GM18870 (cell line): ENCODE data around the gene ETDC.
"Not testable (repeated sequence)": the region's sequence is repeated elsewhere in the genome, so short reads cannot be mapped to it uniquely, and the experiment has no call there.

Experiments
- ATAC-seq: cut with Tn5 transposase; IDR thresholded peaks from one replicate; pipeline ENCODE4 v1.9.1; 2021; ENCODE audit warnings: moderate library complexity; ENCODE audit not compliant: unreplicated experiment

ETDC gene

DNA sequence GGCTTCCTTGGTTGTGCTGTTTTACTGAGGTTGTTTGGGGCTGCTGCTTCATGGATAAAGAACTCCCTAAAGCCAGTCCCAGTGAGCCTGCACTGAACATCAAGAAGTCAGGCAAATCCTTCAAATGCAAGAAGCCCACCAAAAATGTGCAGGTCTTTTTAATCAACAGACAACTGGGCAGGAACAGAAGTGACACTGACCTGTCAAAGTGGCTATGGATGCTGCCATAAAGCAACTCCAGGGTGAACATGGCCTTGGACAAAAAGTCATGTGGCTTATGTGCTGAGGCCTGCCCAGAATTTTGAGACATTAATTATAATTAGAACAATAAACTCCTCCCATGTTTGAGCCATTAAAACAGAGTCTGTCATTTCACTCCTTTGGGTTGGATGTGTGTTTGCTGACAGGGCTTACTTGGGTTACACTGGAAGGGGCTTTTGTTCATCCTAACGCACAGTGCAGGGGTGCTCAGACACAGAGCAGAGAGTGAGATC, at the start of gene ETDC:
TSS of gene ETDC (plus strand) at position 51 of the 494 bp plus-strand sequence. CDS start at position 51, 0 bp downstream.
- ATAC-seq, result no peak

DNA sequence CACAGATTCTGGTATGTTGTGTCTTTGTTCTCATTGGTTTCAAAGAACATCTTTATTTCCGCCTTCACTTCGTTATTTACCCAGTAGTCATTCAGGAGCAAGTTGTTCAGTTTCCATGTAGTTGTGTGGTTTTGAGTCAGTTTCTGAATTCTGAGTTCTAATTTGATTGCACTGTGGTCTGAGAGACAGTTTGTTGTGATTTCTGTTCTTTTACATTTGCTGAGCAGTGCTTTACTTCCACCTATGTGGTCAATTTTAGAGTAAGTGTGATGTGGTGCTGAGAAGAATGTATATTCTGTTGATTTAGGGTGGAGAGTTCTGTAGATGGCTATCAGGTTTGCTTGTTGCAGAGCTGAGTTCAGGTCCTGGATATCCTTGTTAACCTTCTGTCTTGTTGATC, 48.3 kb upstream of the ETDC start:
- ATAC-seq, result not testable (repeated sequence)

DNA sequence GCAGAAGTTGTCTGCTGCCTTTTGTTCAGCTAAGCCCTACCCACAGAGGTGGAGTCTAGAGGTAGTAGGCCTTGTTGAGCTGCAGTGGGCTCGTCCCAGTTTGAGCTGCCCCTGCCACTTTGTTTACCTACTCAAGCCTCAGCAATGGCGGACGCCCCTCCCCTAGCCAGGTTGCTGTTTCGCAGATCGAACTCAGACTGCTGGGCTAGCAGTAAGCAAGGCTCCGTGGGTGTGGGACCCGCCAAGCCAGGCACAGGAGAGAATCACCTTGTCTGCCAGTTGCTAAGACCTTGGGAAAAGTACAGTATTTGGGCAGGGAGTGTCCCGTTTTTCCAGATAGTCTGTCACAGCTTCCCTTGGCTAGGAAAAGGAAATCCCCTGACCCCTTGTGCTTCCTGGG, 45.9 kb upstream of the ETDC start:
- ATAC-seq, result not testable (repeated sequence)

DNA sequence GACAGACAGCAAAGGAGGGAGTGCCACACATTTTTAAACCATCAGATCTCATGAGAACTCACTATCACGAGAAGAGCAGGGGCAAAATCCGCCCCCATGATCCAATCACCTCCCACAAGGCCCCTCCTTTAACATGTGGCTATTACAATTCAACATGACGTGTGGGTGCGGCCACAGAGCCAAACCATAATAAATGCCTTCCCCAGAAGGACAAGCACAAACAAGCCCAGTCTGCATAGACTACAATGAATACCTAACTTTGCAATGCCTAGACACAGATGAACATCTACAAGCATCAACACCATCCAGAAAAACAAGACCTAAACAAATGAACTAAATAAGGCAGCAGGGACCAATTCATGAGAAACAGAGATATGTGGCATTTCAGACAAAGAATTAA, 45.1 kb upstream of the ETDC start:
- ATAC-seq, result no peak

DNA sequence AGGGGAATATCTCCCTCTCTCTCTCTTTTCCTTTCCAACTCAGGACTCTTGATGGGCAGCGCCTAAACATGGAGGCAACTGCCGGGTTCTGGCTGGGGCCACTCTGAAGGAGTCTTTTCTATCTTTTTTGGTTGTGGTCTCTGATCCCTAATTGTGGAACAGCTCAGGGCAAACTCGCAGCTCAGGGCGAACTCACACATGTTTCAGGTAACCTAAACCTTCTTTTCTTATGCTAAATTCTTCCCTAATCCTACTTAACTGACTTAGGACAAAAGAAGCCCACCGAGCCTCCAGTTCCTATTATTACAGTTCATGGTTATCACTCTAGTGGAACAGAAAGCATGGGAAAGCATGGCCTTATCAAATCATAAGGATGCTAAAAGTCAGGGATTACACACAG, 36.1 kb upstream of the ETDC start:
- no peak for ATAC-seq

DNA sequence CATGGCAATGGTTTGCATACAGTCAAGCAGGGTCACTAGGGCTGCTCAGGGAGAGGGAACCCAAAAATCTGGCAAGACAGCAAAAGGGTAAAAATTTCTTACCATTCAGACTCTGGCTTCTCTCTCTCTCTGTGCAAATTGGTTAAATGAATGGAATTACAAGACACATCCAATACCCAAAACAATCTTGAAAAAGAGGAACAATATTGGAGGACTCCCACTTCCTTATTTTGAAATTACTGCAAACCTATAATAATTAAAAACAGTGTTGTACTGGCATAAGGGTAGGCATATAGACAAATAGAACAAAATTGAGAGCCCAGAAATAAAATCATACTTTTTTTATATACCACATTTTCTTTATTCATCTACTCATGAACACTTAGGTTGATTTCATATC, 33.3 kb upstream of the ETDC start:
- ATAC-seq, result no peak

DNA sequence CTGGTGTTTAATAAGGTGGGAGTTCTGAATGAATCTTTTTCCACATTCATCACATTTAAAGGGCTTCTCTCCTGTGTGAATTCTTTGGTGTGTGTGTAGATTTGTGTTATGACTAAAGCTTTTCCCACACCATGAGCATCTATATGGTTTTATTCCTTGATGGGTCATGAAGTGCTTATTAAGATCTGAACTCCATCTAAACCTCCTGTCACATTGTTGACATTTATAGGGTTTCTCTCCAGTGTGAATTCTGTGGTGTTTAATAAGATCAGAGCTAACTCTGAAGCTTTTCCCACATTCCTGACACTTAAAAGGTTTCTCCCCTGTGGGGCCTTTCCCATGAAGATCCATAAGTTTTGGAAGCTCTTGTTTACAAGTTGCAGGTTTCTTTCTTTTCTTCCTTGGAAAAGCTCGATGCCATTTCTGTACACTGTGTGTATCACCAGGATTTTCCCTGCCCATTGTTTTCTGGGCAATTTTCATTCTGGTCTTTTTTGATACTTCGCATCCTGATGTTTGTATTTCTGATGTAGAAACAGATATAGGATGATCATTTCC, 21.9 kb upstream of the ETDC start:
- no peak for ATAC-seq

DNA sequence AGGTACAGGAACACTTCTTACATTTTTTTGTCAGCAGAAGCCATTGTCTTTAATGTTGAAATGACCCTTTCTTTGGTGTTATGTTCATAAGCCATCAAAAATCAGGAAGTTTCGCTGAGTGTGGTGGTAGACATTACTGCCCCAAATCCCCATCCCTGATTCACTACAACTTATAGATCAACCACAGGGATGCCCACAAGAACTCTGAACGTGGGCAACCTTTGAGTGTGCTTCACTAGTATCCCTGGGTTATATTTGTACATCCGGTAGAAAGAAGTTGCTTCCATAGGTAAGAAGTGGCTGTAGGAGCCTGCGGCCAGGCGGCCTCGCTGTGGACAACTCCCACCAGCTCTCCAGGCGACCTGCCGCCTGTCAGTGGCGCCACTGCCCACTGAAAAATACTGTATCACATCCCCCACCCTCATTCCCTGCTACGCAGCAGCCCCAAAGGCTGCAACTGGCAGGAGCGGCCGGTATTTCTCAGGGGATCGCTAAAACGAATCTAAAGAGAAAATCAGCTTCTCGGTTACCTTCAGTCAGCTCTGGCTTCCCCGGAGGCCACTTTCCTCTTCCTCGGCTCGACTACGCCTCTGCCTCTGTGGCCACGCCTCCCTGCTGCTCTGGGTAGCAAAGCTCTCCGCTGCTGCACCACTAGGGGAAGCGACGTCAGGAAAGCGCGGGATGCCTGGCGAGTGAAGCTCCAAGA, 13.9 kb upstream of the ETDC start:
- peak; percentile 88 for ATAC-seq

DNA sequence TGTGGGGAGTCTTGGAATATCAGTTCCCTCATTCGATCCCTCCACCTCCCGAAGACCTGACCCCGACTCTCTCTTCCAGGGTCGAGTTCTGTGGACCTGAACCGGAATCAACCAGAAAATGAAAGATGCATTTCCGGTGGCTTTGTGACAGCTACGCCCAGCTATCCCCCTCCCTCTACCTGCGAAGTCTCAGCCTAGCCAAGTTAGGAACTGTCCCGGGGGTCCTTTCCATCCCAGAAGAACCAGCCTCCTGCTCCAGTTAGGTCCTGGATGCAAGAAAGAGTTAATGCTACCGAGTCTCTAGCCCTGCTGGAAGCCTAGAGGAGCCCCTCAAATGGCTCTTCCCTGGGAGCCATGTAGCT, 13.4 kb upstream of the ETDC start:
- ATAC-seq, result peak; percentile 34

DNA sequence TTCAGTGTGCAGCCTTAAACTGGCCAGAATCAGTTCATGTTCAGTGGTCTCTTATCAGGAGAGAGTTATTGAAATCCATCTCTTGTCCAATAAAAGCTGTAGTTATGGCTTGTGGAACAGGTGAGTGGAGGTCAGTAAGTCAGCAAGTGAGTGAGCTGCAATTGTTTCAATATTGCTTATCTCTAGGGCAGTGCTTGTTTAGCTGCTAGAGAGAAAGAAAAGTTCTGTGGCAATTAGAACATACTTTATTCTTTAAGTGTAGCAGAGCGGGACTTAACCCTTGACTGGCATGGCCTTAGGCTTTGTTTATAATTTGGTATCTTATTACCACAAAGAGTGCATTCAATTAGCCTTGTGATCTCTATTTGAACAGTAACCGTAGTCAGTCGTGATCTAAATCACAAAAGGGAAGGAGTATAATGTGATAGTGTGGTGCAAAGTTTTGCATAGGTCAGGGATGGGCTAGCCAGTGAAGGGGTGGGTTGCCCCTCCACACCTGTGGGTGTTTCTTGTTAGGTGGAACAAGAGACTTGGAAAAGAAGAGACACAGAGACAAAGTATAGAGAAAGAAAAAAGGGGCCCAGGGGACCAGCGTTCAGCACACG, 6.9 kb upstream of the ETDC start:
- ATAC-seq, result no peak

DNA sequence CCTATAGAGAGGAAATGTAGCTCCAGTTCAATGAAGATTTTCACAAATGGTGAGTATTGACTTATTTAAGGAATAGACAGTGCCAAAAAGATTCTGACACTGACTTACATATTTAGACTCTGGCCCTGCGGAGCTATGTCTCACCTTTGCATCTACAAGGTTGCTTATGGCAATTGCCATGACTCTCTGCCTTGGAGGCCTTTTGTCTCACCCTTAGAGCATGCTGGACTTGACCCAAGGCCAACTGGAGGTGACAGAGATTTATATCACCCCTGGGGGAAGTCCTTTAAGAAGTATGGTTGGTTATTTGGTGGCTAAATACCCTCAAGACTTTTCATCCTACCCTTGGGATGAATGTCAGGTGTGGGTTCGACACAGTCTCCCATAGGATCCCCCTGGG, 4.5 kb upstream of the ETDC start:
- ATAC-seq, result no peak

DNA sequence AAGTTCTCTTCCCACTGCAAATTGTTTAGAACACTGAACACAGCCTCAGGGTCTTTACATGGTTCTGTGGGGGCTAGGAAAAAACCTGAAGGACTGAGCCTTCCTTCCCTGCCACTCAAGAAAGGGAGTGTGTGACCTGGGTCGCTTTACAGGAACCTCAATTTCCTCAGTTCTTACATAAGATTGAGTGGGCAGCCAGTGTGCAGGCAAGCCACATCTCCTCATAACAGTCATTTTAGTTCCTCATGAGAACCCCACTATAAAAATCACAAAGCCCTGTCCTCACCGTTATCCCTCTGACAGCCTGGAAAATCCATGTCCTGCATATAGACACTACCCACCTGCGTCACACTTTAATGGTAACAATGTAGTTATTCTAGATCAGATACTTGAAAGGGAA, 2.1 kb upstream of the ETDC start:
- ATAC-seq, result no peak

DNA sequence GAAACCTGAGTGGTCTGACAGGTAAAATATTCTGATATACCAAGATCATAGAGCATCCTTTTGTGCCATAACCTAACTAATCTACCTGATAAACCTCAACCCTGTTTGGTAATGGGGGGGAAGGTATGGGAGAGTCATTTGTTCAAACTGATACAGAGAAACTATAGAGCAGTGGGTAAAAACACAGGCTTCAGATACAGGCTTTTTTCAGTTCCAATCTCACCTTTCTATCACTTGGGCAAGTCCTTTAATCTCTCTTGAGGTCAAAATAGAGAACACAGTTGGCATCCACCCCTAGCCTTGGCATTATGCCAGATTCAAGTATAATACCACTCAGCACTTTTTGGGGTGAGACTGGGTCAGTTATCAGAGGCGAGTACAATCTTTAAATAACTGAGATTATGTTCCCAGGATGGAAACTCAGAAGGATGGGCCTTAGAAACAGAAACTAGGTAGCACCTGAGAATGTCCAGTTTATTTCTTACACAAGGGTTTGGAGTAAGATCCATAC, 880 bp upstream of the ETDC start:
- ATAC-seq, result no peak

DNA sequence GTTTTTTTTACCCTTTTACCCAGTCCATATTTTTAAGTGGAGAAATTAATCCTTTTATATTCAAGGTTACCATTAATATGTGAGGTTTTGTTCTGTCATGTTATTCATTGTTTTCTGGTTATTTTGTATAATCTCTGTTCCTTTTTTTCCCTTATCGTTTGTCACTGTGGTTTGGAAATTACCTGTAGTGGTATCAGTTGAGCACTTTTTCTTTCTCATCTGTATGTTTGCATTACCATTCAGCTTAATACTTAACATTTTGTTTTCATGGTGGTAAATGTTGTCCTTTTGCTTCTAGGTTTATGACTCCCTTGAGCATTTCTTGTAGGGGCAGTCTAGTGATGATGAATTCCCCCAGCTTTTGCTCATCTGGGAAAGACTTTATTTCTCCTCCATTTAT, 6.6 kb downstream of the ETDC start:
- ATAC-seq, result peak; percentile 72

DNA sequence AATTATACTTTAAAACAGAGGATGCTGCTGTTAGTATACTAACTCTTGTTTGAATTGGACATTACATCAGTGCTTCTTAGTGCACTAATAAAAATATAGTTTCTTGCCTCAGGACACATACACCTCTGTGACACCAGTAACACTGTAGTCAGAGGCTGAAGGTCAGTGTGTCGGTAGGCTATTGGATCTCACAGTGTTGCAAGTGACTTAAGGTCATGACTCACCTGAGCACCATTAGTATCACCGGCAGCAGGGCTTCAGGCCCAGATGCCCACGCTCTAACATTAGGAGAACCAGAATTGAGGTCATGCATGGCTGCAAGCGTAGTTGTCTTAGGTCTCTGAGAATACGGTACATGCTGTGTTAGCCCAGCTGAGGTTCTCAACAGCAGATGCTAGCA, 15.2 kb downstream of the ETDC start:
- no peak for ATAC-seq

DNA sequence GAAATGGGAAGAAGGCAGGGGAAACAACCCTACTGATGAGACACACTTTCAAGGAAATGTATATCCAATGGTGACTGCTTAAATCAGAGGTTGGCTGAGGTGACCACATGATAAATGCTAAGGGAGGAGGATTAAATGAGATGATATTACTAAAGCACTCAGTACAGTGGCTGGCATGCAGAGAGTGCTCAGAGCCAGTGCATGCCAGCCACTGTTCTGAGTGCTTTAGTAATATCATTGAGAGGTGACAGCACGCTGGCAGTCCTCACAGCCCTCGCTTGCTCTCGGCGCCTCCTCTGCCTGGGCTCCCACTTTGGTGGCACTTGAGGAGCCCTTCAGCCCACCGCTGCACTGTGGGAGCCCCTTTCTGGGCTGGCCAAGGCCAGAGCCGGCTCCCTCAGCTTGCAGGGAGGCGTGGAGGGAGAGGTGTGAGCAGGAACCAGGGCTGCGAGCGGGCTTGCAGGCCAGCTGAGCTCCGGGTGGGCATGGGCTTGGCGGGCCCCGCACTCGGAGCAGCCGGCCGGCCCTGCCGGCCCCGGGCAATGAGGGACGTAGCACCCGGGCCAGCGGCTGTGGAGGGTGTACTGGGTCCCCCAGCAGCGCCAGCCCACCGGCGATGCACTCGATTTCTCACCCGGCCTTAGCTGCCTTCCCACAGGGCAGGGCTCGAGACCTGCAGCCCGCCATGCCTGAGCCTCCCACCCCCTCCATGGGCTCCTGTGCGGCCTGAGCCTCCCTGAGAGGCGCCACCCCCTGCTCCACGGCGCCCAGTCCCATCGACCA, 15.9 kb downstream of the ETDC start:
- not testable (repeated sequence) for ATAC-seq

DNA sequence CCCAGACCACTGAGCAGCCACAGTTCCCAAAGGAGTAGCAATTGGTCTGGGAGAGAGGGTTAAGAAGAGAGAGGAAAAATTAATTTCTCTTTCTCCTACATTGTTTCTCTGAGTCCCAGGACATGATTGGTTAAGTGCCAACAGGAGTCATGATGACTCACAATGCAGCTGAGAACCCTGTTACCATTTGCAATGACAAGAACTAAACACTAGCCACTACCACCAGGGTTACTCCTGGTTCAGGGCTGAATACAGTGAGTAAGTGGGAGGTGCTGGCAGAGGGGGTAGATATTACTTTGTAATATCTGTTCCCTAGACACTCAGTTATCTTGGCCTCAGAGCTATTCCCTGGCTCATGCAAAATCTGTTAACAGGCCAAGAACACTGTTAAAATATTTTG, 18.0 kb downstream of the ETDC start:
- no peak for ATAC-seq

DNA sequence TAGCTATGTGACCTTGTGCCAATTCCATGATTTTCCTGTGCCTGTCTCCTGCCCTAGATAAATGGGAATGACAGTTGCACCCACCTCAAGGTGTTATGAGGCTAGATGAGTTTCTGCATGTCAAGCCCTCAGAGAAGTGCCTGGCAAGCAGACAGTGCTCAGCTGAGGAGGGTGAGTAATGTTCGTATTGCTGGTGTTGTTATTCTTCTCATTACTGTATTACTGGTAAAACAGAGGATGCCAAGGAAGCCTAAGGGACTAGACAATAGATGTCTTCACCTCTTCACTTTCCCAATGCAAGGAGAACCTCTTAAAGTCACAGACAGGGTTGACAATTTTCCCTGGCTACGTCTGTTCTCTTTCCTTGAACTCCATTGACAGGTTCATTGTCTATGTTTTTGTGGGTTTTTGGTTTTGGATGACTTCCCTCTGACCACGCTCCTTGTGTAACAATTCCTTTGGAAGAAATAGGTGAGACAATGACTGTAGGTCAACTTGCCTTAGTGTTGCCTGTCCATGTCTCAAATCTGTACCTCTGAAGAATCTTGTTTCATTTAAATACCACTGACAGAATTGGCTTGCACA, 19.2 kb downstream of the ETDC start:
- ATAC-seq, result no peak

DNA sequence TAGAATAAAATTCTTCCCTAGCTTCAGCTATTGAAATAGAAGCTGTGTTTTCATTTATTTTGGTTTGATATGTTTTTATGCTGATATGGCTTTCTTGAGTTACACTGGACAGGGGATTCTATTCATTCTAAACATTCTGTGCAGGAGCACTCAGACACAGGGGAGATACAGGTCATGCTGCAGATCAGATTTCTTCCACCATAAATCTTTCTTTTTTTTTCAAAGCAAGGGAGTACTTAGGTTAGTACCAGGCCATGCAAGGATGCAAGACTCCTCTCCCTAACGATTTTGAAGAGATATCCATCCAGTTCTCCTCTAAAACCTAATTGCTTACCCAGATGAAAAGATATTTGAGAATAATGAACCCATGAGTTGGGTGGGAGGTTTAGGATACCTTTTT, 21.4 kb downstream of the ETDC start:
- ATAC-seq, result no peak

DNA sequence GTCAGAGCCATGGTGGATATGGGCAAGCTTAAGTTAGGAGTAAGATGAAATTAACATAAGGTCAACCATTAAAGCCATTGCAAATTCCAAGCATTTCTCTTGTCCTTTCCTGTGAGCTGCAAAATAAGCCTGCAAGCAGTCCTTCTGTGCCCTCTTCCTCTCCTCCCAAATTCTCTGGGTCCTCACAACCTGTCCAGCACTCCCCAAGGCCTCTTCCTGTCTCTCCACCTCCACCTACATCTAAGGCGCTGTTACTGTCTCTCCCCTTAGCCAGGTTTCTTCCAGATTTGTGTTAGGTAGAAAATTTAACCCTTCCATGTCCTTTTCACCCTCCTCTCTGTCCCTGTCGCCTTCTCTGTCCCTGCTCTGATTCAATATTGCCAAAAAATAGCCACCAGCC, 22.2 kb downstream of the ETDC start:
- no peak for ATAC-seq

DNA sequence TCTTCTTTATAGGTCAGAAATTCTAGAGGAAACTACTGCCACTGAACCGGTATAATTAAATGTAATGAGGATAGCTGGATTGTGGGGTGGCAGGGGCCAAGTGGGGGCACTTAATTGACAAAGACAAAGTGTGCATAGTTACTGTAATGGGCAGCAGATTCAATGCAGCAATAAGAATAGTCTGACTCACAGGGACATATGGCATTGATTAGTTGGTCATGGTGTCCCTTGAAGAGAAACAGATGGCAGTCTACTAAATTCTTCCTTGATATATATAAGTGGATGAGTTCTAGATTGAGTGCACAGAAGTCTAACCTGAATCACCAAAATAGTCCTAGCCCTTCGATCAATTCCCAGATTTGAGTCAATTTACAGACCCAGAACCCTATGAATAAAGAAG, 31.6 kb downstream of the ETDC start:
- no peak for ATAC-seq
